ENCODE results near the gene ZFAND2B. TPM values are rescaled to one million over a fixed set of nuclear protein-coding genes. Genes with fewer than 3 reads are reported as not detected.

ZFAND2B gene
- total and polyA plus RNA-seq, 2 donors (not counting 1 experiment from before 2014, with no cell fraction given) = 55.2 to 115 TPM

GRCh38 chr2:219228911-219229304 is 22.3 kb downstream of the ZFAND2B start:
- peaks cover 38% of the 10 kb centered on the region for H3K4me1 Mint-ChIP-seq
- CTCF ChIA-PET = interaction anchor here (1.2 to 4.9 kb wide), 12 partner anchors 14 to 71 kb away, joined by 3 to 30 read pairs (median 5); partner anchors contain the start of genes CNPPD1, GLB1L, STK16 and TUBA4A

More at GRCh38 chr2:219228911-219229304, 22.3 kb downstream of the ZFAND2B start:
- Histone ChIP-seq H3K9me3 (ENCODE audit: control extremely low read depth in 1 of 3, control insufficient read depth in 2 of 3, insufficient read depth in 1 of 3, low read length in 2 of 3) (no peaks in the 10 kb centered on the region), H3K9ac (ENCODE audit: low read length) (peak overlapping the region; percentile 82), H4K20me1 (ENCODE audit: control insufficient read depth, insufficient read depth, low read length, poor library complexity, severe bottlenecking) (peaks cover 71% of the 10 kb centered on the region), H3K4me2 (replicated peaks; ENCODE audit: low read depth, low read length, poor library complexity, severe bottlenecking) (peak overlapping the region; percentile 93), H3K4me1 (ENCODE audit: control insufficient read depth in 2 of 2, insufficient read depth in 2 of 2, low read length in 2 of 2) (peaks cover 17 to 23% of the 10 kb centered on the region in 2 donors), H3K27me3 (replicated peaks in 1 of 4; ENCODE audit: control extremely low read depth in 1 of 4, control insufficient read depth in 3 of 4, insufficient read depth in 4 of 4, low read length in 3 of 4) (no peaks in the 10 kb centered on the region), H3K27ac (ENCODE audit: low read length in 2 of 2) (peak overlapping the region; percentile 70 to 87), H3K4me3 (ENCODE audit: control extremely low read depth in 1 of 5, extremely low read depth in 1 of 5, insufficient read depth in 1 of 5, low read depth in 2 of 5, low read length in 4 of 5) (peak overlapping the region; percentile 86 to 98 (median 92)), H3K79me2 (ENCODE audit: control insufficient read depth, insufficient read depth, low read length) (peaks cover 75% of the 10 kb centered on the region), H3K36me3 (replicated peaks in 1 of 2; ENCODE audit: control extremely low read depth in 1 of 2, control insufficient read depth in 1 of 2, extremely low read depth in 1 of 2, insufficient read depth in 2 of 2, low read length in 1 of 2) (peaks cover 7 to 45% of the 10 kb centered on the region in 2 experiments), H2AFZ (ENCODE audit: insufficient read depth, low read depth, low read length, poor library complexity, severe bottlenecking) (peak overlapping the region; percentile 78)
- DNase-seq (no peak), ATAC-seq (ENCODE audit: low read depth) (no peak)
- Mint-ChIP-seq H3K27me3 (no peaks in the 10 kb centered on the region), H3K27ac (peak overlapping the region; percentile 70), H3K9me3 (ENCODE audit: insufficient read depth) (no peaks in the 10 kb centered on the region), H3K4me3 (peak overlapping the region; percentile 99)
- WGBS (ENCODE audit: insufficient coverage) = 2% methylated on average over 19 of the region's 19 CpGs
- TF ChIP-seq EZH2 (IDR thresholded peaks at IDR 0.05; ENCODE audit: borderline replicate concordance, insufficient read depth, low read depth, low read length, poor library complexity, severe bottlenecking) (no peak), CTCF (IDR thresholded peaks at IDR 0.05) (no peak)
- intact Hi-C loops (cut with micrococcal nuclease) = loop anchor here (1.0 to 5.0 kb wide), 11 partner anchors 10 to 368 kb away; partner anchors contain the start of genes CNPPD1, DNAJB2, GLB1L and NHEJ1
- POLR2A ChIA-PET = interaction anchor here (0.6 to 3.2 kb wide), 14 partner anchors 10 to 66 kb away, joined by 3 to 56 read pairs (median 10); partner anchors contain the start of genes ABCB6, CNPPD1, DNAJB2 and GLB1L

Data from B cell (primary cell).